ENCODE results near the gene PARD3B.

The PARD3B gene

GRCh38 chr2:204696124-204696523 lies 150.8 kb downstream of the PARD3B start:
- no peak overlapping the region for H3K4me3 Mint-ChIP-seq
- DNase-seq (no peak), ATAC-seq (no peak)
- H3K27me3 Mint-ChIP-seq, result no peaks in the 10 kb centered on the region
- H3K9me3 Mint-ChIP-seq, result no peaks in the 10 kb centered on the region
- H3K36me3 Mint-ChIP-seq (ENCODE audit: low read depth), result no peaks in the 10 kb centered on the region
- peaks cover 3% of the 10 kb centered on the region for H3K4me1 Mint-ChIP-seq
- no peak overlapping the region for H3K27ac Mint-ChIP-seq

GRCh38 chr2:204705243-204705932 lies 160.1 kb downstream of the PARD3B start:
- no peaks in the 10 kb centered on the region for H3K4me1 Mint-ChIP-seq
- ATAC-seq, result no peak

DNA sequence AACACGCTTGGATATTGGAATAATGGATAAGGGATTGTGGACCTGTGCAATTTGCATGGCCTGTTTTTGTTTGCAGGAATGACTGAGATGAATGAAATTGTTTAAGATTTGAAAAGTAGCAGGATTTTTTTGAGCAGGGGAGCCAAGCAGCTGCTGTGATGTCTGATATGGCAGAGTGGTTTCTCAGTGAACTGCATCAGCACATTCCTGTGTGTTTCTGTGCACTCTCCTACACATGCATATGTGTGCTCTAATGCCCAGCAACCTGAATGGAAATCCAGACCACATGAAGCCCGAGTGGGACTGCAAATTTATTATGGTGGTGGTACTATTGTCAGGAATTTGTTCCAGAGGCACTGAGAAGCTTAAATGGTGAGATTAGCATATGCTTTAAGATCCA lies 161.7 kb downstream of the PARD3B start:
- ATAC-seq (no peak), DNase-seq (no peak)
- Mint-ChIP-seq H3K4me3 (no peak overlapping the region), H3K27ac (no peak overlapping the region), H3K27me3 (no peaks in the 10 kb centered on the region), H3K9me3 (no peaks in the 10 kb centered on the region), H3K4me1 (no peaks in the 10 kb centered on the region), H3K36me3 (ENCODE audit: low read depth) (no peaks in the 10 kb centered on the region)

More at GRCh38 chr2:204705243-204705932, 160.1 kb downstream of the PARD3B start:
- Mint-ChIP-seq H3K27me3 (no peaks in the 10 kb centered on the region), H3K4me3 (no peak overlapping the region), H3K36me3 (ENCODE audit: low read depth) (no peaks in the 10 kb centered on the region), H3K9me3 (no peaks in the 10 kb centered on the region), H3K27ac (no peak overlapping the region)
- DNase-seq, result no peak

GRCh38 chr2:204713211-204713610 lies 167.9 kb downstream of the PARD3B start:
- H3K27ac Mint-ChIP-seq, result no peak overlapping the region
- DNase-seq (no peak), ATAC-seq (no peak)
- H3K4me3 Mint-ChIP-seq, result no peak overlapping the region
- no peaks in the 10 kb centered on the region for H3K27me3 Mint-ChIP-seq
- no peaks in the 10 kb centered on the region for H3K4me1 Mint-ChIP-seq
- H3K36me3 Mint-ChIP-seq (ENCODE audit: low read depth), result no peaks in the 10 kb centered on the region
- no peaks in the 10 kb centered on the region for H3K9me3 Mint-ChIP-seq

DNA sequence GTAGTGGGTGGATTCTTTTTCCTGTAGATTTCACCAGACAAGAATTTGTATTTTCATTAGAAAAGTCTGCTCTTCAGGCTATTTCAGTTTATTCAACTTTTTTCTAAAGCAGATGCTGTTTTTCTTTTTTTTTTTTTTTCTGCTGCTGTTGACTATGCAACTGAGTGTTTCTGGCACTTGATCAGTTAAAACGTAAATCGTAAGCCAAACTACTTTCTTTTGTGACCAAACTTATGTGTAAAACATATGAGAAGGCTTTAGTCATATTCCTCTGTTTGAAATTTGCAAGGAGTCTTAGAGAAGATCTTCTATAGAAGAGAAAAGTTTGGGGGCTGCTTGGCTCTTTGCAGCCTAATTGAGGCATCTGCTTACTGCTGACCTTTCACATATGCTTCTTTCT lies 170.1 kb downstream of the PARD3B start:
- no peak for DNase-seq

GRCh38 chr2:204717591-204717990 lies 172.3 kb downstream of the PARD3B start:
- DNase-seq (no peak), ATAC-seq (no peak)
- Mint-ChIP-seq H3K4me1 (no peaks in the 10 kb centered on the region), H3K27me3 (no peaks in the 10 kb centered on the region), H3K36me3 (ENCODE audit: low read depth) (no peaks in the 10 kb centered on the region), H3K27ac (no peak overlapping the region), H3K9me3 (no peaks in the 10 kb centered on the region), H3K4me3 (no peak overlapping the region)

More for the DNA sequence above, 170.1 kb downstream of the PARD3B start:
- H3K27me3 Mint-ChIP-seq, result no peaks in the 10 kb centered on the region
- no peak overlapping the region for H3K4me3 Mint-ChIP-seq
- ATAC-seq, result no peak
- H3K9me3 Mint-ChIP-seq, result no peaks in the 10 kb centered on the region
- H3K36me3 Mint-ChIP-seq (ENCODE audit: low read depth), result no peaks in the 10 kb centered on the region
- H3K27ac Mint-ChIP-seq, result no peak overlapping the region
- no peaks in the 10 kb centered on the region for H3K4me1 Mint-ChIP-seq

DNA sequence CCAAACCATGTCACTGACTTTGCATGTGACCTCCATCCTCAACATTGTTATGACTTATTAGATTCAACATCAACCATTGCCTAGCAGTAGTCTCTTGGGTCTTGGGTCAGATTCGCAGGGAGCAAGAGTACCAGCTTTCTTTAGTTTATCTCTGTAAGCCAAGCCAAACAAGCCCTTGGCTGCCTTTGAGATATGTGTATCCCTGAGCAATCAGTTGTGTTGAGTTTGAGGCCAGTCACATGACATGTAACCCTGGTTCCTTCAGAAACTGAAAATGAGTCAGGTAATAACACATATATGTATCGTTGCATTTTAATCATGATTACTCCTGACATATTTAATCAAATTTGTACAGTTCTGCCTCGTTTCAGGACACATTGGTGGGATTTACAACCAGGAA lies 173.3 kb downstream of the PARD3B start:
- Mint-ChIP-seq H3K36me3 (ENCODE audit: low read depth) (no peaks in the 10 kb centered on the region), H3K4me1 (no peaks in the 10 kb centered on the region), H3K27ac (no peak overlapping the region), H3K9me3 (no peaks in the 10 kb centered on the region), H3K27me3 (no peaks in the 10 kb centered on the region), H3K4me3 (no peak overlapping the region)
- no peak for DNase-seq
- ATAC-seq, result no peak

DNA sequence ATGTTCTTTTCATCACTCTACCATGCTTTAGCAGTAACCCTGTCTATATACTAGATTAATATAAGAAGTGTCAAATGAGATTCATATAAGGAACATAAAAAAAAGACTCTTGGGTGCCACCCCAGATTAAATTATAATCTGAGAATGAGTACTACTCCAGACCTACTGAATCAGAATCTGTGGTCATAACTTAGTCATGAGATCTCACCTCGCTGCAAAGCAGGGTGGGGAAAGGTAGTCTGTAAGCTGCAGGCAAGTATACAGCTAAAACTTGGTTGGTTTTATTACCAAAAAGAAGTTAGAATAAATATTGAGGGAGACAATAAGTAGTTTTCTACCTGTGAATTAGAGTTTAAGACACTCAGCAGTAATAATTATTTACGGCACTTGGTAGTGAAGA lies 175.6 kb downstream of the PARD3B start:
- Mint-ChIP-seq H3K36me3 (ENCODE audit: low read depth) (no peaks in the 10 kb centered on the region), H3K9me3 (no peaks in the 10 kb centered on the region), H3K4me1 (no peaks in the 10 kb centered on the region), H3K27ac (no peak overlapping the region), H3K4me3 (no peak overlapping the region), H3K27me3 (no peaks in the 10 kb centered on the region)
- DNase-seq (no peak), ATAC-seq (peak; percentile 33)

DNA sequence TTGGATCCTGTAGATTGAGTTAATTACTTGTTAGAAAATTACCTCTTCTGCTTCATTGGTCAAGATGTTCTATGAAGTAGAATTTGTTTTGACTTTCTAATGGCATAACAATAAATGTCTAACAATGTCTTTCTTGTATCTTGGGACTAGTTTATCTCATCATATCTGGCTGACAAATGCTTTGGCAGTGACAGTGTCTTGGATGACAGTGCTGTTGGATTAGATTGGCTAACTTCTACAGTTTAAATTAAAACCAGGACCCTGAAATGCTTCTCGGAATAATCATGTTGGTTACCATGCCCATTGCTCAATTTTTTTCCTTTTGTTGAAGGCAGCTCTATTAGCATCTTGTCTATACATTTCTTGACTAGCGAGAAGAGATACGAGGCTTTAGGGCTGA lies 176.9 kb downstream of the PARD3B start:
- Mint-ChIP-seq H3K9me3 (no peaks in the 10 kb centered on the region), H3K27me3 (no peaks in the 10 kb centered on the region), H3K27ac (no peak overlapping the region), H3K4me3 (no peak overlapping the region), H3K36me3 (ENCODE audit: low read depth) (no peaks in the 10 kb centered on the region), H3K4me1 (no peaks in the 10 kb centered on the region)
- no peak for DNase-seq
- ATAC-seq, result no peak

DNA sequence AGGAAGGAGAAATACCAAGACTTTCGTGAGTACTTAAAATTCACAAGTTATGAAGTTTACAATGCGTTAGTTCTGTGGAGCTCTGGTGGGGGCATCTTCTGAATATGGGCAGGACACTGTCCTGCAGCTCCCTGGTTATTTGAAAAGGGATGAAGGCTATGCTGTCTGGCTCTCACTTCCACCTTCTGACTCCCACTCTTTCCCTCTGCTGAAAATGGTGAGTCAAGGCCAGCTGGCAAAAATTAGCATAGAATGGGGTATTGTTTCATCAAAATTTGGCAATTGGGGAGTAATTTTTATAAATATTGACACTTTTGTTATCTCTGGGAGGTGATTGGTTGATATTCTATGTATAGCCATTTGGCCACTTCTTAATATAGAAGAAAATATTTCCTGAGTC lies 177.4 kb downstream of the PARD3B start:
- Mint-ChIP-seq H3K9me3 (no peaks in the 10 kb centered on the region), H3K27me3 (no peaks in the 10 kb centered on the region), H3K4me1 (no peaks in the 10 kb centered on the region), H3K27ac (no peak overlapping the region), H3K4me3 (no peak overlapping the region), H3K36me3 (ENCODE audit: low read depth) (no peaks in the 10 kb centered on the region)
- DNase-seq (no peak), ATAC-seq (no peak)

GRCh38 chr2:204725693-204726360 lies 180.6 kb downstream of the PARD3B start:
- no peak overlapping the region for H3K27ac Mint-ChIP-seq
- H3K9me3 Mint-ChIP-seq, result no peaks in the 10 kb centered on the region
- no peaks in the 10 kb centered on the region for H3K27me3 Mint-ChIP-seq
- DNase-seq (no peak), ATAC-seq (no peak)
- no peak overlapping the region for H3K4me3 Mint-ChIP-seq
- H3K36me3 Mint-ChIP-seq (ENCODE audit: low read depth), result no peaks in the 10 kb centered on the region
- no peaks in the 10 kb centered on the region for H3K4me1 Mint-ChIP-seq

DNA sequence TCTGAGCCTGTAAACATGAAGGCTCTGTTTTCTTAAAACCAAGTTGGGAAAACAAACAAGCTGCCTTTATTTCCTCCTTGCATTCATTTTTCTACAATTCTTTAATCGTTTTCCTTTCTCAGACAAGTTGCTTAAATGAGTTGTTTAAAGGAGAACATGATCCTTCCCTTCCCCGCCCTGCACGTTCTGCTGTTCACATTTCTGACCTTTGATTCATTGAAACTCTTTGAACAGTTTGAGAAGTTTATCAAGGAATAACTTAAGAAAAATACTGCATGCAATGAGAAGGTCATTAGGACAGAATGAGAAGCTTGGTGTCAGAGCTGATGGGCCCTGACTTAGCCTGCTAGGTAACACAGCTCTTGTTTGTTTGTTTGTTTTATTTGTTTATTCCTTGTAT lies 181.6 kb downstream of the PARD3B start:
- no peak for ATAC-seq
- Mint-ChIP-seq H3K9me3 (no peaks in the 10 kb centered on the region), H3K36me3 (ENCODE audit: low read depth) (no peaks in the 10 kb centered on the region), H3K4me3 (no peak overlapping the region), H3K27me3 (no peaks in the 10 kb centered on the region), H3K4me1 (no peaks in the 10 kb centered on the region), H3K27ac (no peak overlapping the region)
- no peak for DNase-seq

DNA sequence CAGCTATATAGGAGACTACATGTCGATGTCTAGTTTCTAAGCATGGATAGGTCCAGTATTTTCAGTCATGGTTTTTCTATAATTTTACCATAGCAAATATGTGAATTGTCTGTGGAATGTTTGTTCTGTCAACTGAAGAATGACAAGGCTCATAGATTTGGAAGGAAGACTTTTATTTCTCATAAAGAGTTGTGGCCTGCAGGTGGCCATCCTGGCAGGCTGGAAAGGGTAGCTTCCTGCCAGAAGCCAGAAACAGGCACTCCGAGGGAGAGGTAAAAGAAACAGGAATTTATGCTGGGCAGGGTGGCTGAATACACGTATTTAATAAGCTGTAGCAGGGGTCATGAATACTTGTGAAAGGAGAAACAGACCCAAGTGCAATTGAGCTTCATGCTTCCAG lies 182.1 kb downstream of the PARD3B start:
- H3K27ac Mint-ChIP-seq, result no peak overlapping the region
- H3K27me3 Mint-ChIP-seq, result no peaks in the 10 kb centered on the region
- H3K36me3 Mint-ChIP-seq (ENCODE audit: low read depth), result no peaks in the 10 kb centered on the region
- DNase-seq (no peak), ATAC-seq (no peak)
- no peaks in the 10 kb centered on the region for H3K9me3 Mint-ChIP-seq
- H3K4me1 Mint-ChIP-seq, result no peaks in the 10 kb centered on the region
- no peak overlapping the region for H3K4me3 Mint-ChIP-seq

- Mint-ChIP-seq H3K27ac (no peak overlapping the region), H3K27me3 (no peaks in the 10 kb centered on the region), H3K4me3 (no peak overlapping the region), H3K4me1 (no peaks in the 10 kb centered on the region), H3K9me3 (no peaks in the 10 kb centered on the region), H3K36me3 (ENCODE audit: low read depth) (no peaks in the 10 kb centered on the region)
- no peak for ATAC-seq
- DNase-seq, result no peak
Observed at GRCh38 chr2:204730603-204731002, 185.3 kb downstream of the PARD3B start.

- H3K36me3 Mint-ChIP-seq (ENCODE audit: low read depth), result no peaks in the 10 kb centered on the region
- no peak for DNase-seq
- H3K9me3 Mint-ChIP-seq, result no peaks in the 10 kb centered on the region
- H3K27me3 Mint-ChIP-seq, result no peaks in the 10 kb centered on the region
- ATAC-seq, result no peak
- no peak overlapping the region for H3K27ac Mint-ChIP-seq
- no peaks in the 10 kb centered on the region for H3K4me1 Mint-ChIP-seq
- H3K4me3 Mint-ChIP-seq, result no peak overlapping the region
Observed at GRCh38 chr2:204732019-204732418, 186.7 kb downstream of the PARD3B start.

All from activated naive CD8-positive, alpha-beta T cell treated with anti-CD3 and anti-CD28 coated beads, Interleukin-2, amount 50 U/mL, for 24 hours (primary cell).